Mesodermal cell (in vitro differentiated cells): ENCODE data around the gene SRP14.

Experiments
- H3K27ac ChIP-seq: 2 replicates; pipeline ENCODE4 v1.7.0; 2013; ENCODE audit warnings: mild to moderate bottlenecking, low read depth, low read length, moderate library complexity; ENCODE audit not compliant: severe bottlenecking
- H3K36me3 ChIP-seq: 2 replicates; pipeline ENCODE4 v1.7.1; 2013; ENCODE audit warnings: mild to moderate bottlenecking, low read length, moderate library complexity; ENCODE audit not compliant: control insufficient read depth, insufficient read depth
- H3K4me1 ChIP-seq: one replicate; pipeline ENCODE4 v1.7.1; 2013; ENCODE audit warnings: mild to moderate bottlenecking, low read length; ENCODE audit not compliant: insufficient read depth, control insufficient read depth, poor library complexity, severe bottlenecking
- H3K4me3 ChIP-seq: 2 replicates; pipeline ENCODE4 v1.7.0; 2013; ENCODE audit warnings: low read length, control low read depth, mild to moderate bottlenecking; ENCODE audit not compliant: insufficient read depth, poor library complexity, severe bottlenecking; ENCODE audit errors: extremely low read depth
- H3K9me3 ChIP-seq: 2 replicates; pipeline ENCODE4 v1.7.1; 2013; ENCODE audit warnings: mild to moderate bottlenecking, low read length, moderate library complexity; ENCODE audit not compliant: control insufficient read depth
- WGBS, 2 experiments: methylation state at CpG; one replicate each; pipeline ENCODE4 v1.1.5; 2013; ENCODE audit warnings: missing lambda C conversion rate in 2 of 2; ENCODE audit not compliant: insufficient coverage in 2 of 2; 5-methylcytosine and 5-hydroxymethylcytosine counted together

The SRP14 gene

GRCh38 chr15:40066589-40066988, 27.6 kb upstream of the SRP14 start:
- H3K36me3 ChIP-seq = no peaks in the 10 kb centered on the region
- 91 to 94% methylated on average over 3 to 4 of the region's 5 CpGs for WGBS, 2 experiments
- no peak overlapping the region for H3K4me3 ChIP-seq

GRCh38 chr15:40065166-40065565, 26.2 kb upstream of the SRP14 start:
- Histone ChIP-seq H3K9me3 (no peaks in the 10 kb centered on the region), H3K27ac (peak overlapping the region; percentile 86), H3K4me1 (peaks cover 39% of the 10 kb centered on the region), H3K4me3 (no peak overlapping the region), H3K36me3 (no peaks in the 10 kb centered on the region)
- 98 to 100% methylated on average over 2 to 3 of the region's 3 CpGs for WGBS, 2 experiments

More at GRCh38 chr15:40066589-40066988, 27.6 kb upstream of the SRP14 start:
- Histone ChIP-seq H3K27ac (no peak overlapping the region), H3K4me1 (peaks cover 39% of the 10 kb centered on the region), H3K9me3 (no peaks in the 10 kb centered on the region)

GRCh38 chr15:40064231-40064894, 25.4 kb upstream of the SRP14 start:
- peak overlapping the region; percentile 86 for H3K27ac ChIP-seq
- H3K36me3 ChIP-seq = no peaks in the 10 kb centered on the region
- peaks cover 38% of the 10 kb centered on the region for H3K4me1 ChIP-seq
- H3K4me3 ChIP-seq = no peak overlapping the region
- WGBS, 2 experiments = 77 to 91% methylated on average over 4 to 8 of the region's 8 CpGs
- H3K9me3 ChIP-seq = no peaks in the 10 kb centered on the region

- WGBS, 2 experiments = 83% methylated on average over 1 of the region's 2 CpGs; no CpG with 5 or more reads in 1 of the 2 experiments
- peaks cover 31% of the 10 kb centered on the region for H3K4me1 ChIP-seq
- no peaks in the 10 kb centered on the region for H3K36me3 ChIP-seq
- H3K27ac ChIP-seq = peak overlapping the region; percentile 86
- no peak overlapping the region for H3K4me3 ChIP-seq
- no peaks in the 10 kb centered on the region for H3K9me3 ChIP-seq
Observed at GRCh38 chr15:40063563-40064011, 24.6 kb upstream of the SRP14 start.

- WGBS, 2 experiments = 78 to 92% methylated on average over 3 to 5 of the region's 10 CpGs
- H3K36me3 ChIP-seq = no peaks in the 10 kb centered on the region
- H3K9me3 ChIP-seq = no peaks in the 10 kb centered on the region
- peaks cover 29% of the 10 kb centered on the region for H3K4me1 ChIP-seq
- no peak overlapping the region for H3K4me3 ChIP-seq
- peak overlapping the region; percentile 86 for H3K27ac ChIP-seq
Observed at GRCh38 chr15:40062816-40063562, 24.0 kb upstream of the SRP14 start.

GRCh38 chr15:40061212-40061901, 22.4 kb upstream of the SRP14 start:
- H3K4me1 ChIP-seq = peaks cover 23% of the 10 kb centered on the region
- WGBS, 2 experiments = 91 to 97% methylated on average over 10 to 11 of the region's 15 CpGs
- H3K36me3 ChIP-seq = no peaks in the 10 kb centered on the region
- H3K9me3 ChIP-seq = no peaks in the 10 kb centered on the region
- no peak overlapping the region for H3K27ac ChIP-seq
- no peak overlapping the region for H3K4me3 ChIP-seq

GRCh38 chr15:40060236-40060961, 21.4 kb upstream of the SRP14 start:
- WGBS, 2 experiments = 90 to 93% methylated on average over 7 to 8 of the region's 10 CpGs
- H3K4me3 ChIP-seq = no peak overlapping the region
- no peaks in the 10 kb centered on the region for H3K36me3 ChIP-seq
- H3K27ac ChIP-seq = no peak overlapping the region
- no peaks in the 10 kb centered on the region for H3K9me3 ChIP-seq
- peaks cover 25% of the 10 kb centered on the region for H3K4me1 ChIP-seq

- Histone ChIP-seq H3K27ac (no peak overlapping the region), H3K36me3 (no peaks in the 10 kb centered on the region), H3K4me3 (no peak overlapping the region), H3K4me1 (peaks cover 25% of the 10 kb centered on the region), H3K9me3 (no peaks in the 10 kb centered on the region)
- 89 to 94% methylated on average over 11 of the region's 11 CpGs for WGBS, 2 experiments
Observed at GRCh38 chr15:40059821-40060220, 20.8 kb upstream of the SRP14 start.

GRCh38 chr15:40058476-40059140, 19.6 kb upstream of the SRP14 start:
- no peaks in the 10 kb centered on the region for H3K9me3 ChIP-seq
- H3K27ac ChIP-seq = no peak overlapping the region
- 75 to 86% methylated on average over 1 of the region's 3 CpGs for WGBS, 2 experiments
- no peaks in the 10 kb centered on the region for H3K36me3 ChIP-seq
- no peak overlapping the region for H3K4me3 ChIP-seq
- H3K4me1 ChIP-seq = peaks cover 24% of the 10 kb centered on the region
